H1 (cell line): ENCODE measurements around the gene TP73. TPM values are rescaled to one million over a fixed set of nuclear protein-coding genes. Genes with fewer than 3 reads are reported as not detected.

Experiments
- CTCF ChIA-PET: fragments of 300-600 bp; sonication (Branson Sonifier 250); formaldehyde crosslinking; loops from one replicate; lab custom pipeline; 2021; ENCODE audit not compliant: partially characterized antibody; lab: Charles Lee
- POLR2A ChIA-PET: fragments of 300-600 bp; sonication (Branson Sonifier 250); formaldehyde crosslinking; loops from one replicate; lab custom pipeline; 2021; ENCODE audit warnings: inconsistent platforms; ENCODE audit not compliant: partially characterized antibody; lab: Charles Lee
- DNase-seq, 2 experiments: peaks; one replicate each; pipeline versions ENCODE4 v3.0.0 to v3.0.0-alpha.2; 2010 to 2022; ENCODE audit warnings: low spot score in 2 of 2, low read depth in 1 of 2, mixed read lengths in 1 of 2
- FAIRE-seq: peaks from 2 replicates; lab custom pipeline; 2011; peaks lifted over from hg19 to GRCh38; lab: Jason Lieb, UNC
- H2AFZ ChIP-seq: 2 replicates; pipeline ENCODE4 v1.8.1; 2012; ENCODE audit warnings: low read length, inconsistent platforms
- H2AK5ac ChIP-seq: 2 replicates; pipeline ENCODE4 v1.6.1; 2013; ENCODE audit warnings: low read depth, low read length
- H2BK120ac ChIP-seq: replicated peaks from 2 replicates; pipeline ENCODE3; 2013; ENCODE audit warnings: low read depth, low read length, inconsistent platforms
- H2BK12ac ChIP-seq: 2 replicates; pipeline ENCODE4 v1.6.1; 2013; ENCODE audit warnings: low read depth, low read length
- H2BK15ac ChIP-seq: 2 replicates; pipeline ENCODE4 v1.6.1; 2013; ENCODE audit warnings: low read length
- H2BK20ac ChIP-seq: 2 replicates; pipeline ENCODE4 v1.6.1; 2013; ENCODE audit warnings: low read length
- H2BK5ac ChIP-seq: 2 replicates; pipeline ENCODE4 v1.6.1; 2013; ENCODE audit warnings: low read depth, low read length
- H3K14ac ChIP-seq: 2 replicates; pipeline ENCODE4 v1.6.1; 2013; ENCODE audit warnings: inconsistent platforms; ENCODE audit not compliant: insufficient read length
- H3K18ac ChIP-seq: 2 replicates; pipeline ENCODE4 v1.6.1; 2013; ENCODE audit warnings: low read length; ENCODE audit errors: extremely low read depth
- H3K23ac ChIP-seq: 2 replicates; pipeline ENCODE4 v1.6.1; 2013; ENCODE audit warnings: inconsistent platforms; ENCODE audit not compliant: insufficient read length
- H3K23me2 ChIP-seq: 2 replicates; pipeline ENCODE4 v1.6.1; 2013; ENCODE audit warnings: low read depth, low read length
- H3K27ac ChIP-seq: 2 replicates; pipeline ENCODE4 v1.6.1; 2011; ENCODE audit warnings: low read depth, low read length, inconsistent platforms
- H3K27me3 ChIP-seq, 4 experiments: replicated peaks in 1 of 4; 1 replicate in 1 of 4; 2 replicates in 3 of 4; pipeline versions ENCODE4 v1.6.1 to v1.8.1; 2011 to 2013; ENCODE audit warnings: low read length in 3 of 4, mild to moderate bottlenecking in 3 of 4, inconsistent platforms in 2 of 4, mixed read lengths in 2 of 4, moderate library complexity in 1 of 4; ENCODE audit not compliant: control insufficient read depth in 3 of 4, insufficient read depth in 3 of 4; ENCODE audit errors: extremely low read depth in 1 of 4
- H3K36me3 ChIP-seq, 4 experiments: 2 replicates each; pipeline versions ENCODE4 v1.6.1 to v1.8.1; 2011 to 2013; ENCODE audit warnings: mild to moderate bottlenecking in 4 of 4, low read length in 3 of 4, moderate library complexity in 2 of 4, control low read depth in 1 of 4, inconsistent platforms in 1 of 4; ENCODE audit not compliant: insufficient read depth in 4 of 4, control insufficient read depth in 2 of 4
- H3K4ac ChIP-seq: replicated peaks from 2 replicates; pipeline ENCODE3; 2013; ENCODE audit warnings: low read length, low read depth, mixed read lengths, inconsistent platforms; ENCODE audit not compliant: insufficient read length
- H3K4me1 ChIP-seq, 4 experiments: replicated peaks in 1 of 4; 1 replicate in 1 of 4; 2 replicates in 3 of 4; pipeline versions ENCODE4 v1.6.1 to v1.8.1; 2011 to 2013; ENCODE audit warnings: low read length in 3 of 4, inconsistent platforms in 2 of 4, mixed read lengths in 1 of 4; ENCODE audit not compliant: insufficient read depth in 4 of 4, control insufficient read depth in 3 of 4
- H3K4me2 ChIP-seq, 2 experiments: 2 replicates each; pipeline versions ENCODE4 v1.6.1 to v1.8.1; 2011 to 2013; ENCODE audit warnings: low read depth in 2 of 2, low read length in 2 of 2, control low read depth in 1 of 2, inconsistent platforms in 1 of 2, mild to moderate bottlenecking in 1 of 2; ENCODE audit not compliant: insufficient read depth in 1 of 2
- H3K4me3 ChIP-seq, 4 experiments: fragments of 200-600, 300-600 bp in 1 of 4; sonication (generic), shearing (Covaris generic), sonication (Bioruptor Twin) in 1 of 4; 2 replicates each; pipeline versions ENCODE4 v1.5.1 to v1.8.1; 2011 to 2016; ENCODE audit warnings: low read length in 4 of 4, low read depth in 3 of 4, control low read depth in 2 of 4, inconsistent platforms in 2 of 4, mild to moderate bottlenecking in 2 of 4, mixed read lengths in 1 of 4, moderate library complexity in 1 of 4; ENCODE audit not compliant: insufficient read depth in 2 of 4; ENCODE audit errors: extremely low read depth in 1 of 4
- H3K56ac ChIP-seq: replicated peaks from 2 replicates; pipeline ENCODE3; 2013; ENCODE audit warnings: low read depth, mild to moderate bottlenecking, mixed read lengths, low read length, inconsistent platforms; ENCODE audit not compliant: insufficient read length
- H3K79me1 ChIP-seq: 2 replicates; pipeline ENCODE4 v1.6.1; 2013; ENCODE audit warnings: low read depth, low read length, control low read depth
- H3K79me2 ChIP-seq, 2 experiments: 2 replicates each; pipeline versions ENCODE4 v1.6.1 to v1.8.1; 2012 to 2013; ENCODE audit warnings: low read length in 2 of 2, mild to moderate bottlenecking in 2 of 2, inconsistent platforms in 1 of 2; ENCODE audit not compliant: insufficient read depth in 2 of 2, control insufficient read depth in 1 of 2
- H3K9ac ChIP-seq, 4 experiments: replicated peaks in 1 of 4; 1 replicate in 1 of 4; 2 replicates in 3 of 4; pipeline versions ENCODE4 v1.6.1 to v1.8.1; 2011 to 2013; ENCODE audit warnings: low read depth in 3 of 4, low read length in 3 of 4, control low read depth in 2 of 4, mild to moderate bottlenecking in 2 of 4, moderate library complexity in 2 of 4, inconsistent platforms in 1 of 4; ENCODE audit errors: extremely low read depth in 1 of 4
- H3K9me3 ChIP-seq, 2 experiments: 2 replicates each; pipeline versions ENCODE4 v1.6.1 to v1.8.1; 2012 to 2013; ENCODE audit warnings: mild to moderate bottlenecking in 2 of 2, moderate library complexity in 2 of 2, control low read depth in 1 of 2, inconsistent platforms in 1 of 2, low read depth in 1 of 2, low read length in 1 of 2, mixed read lengths in 1 of 2; ENCODE audit not compliant: insufficient read depth in 2 of 2
- H4K20me1 ChIP-seq, 2 experiments: replicated peaks in 1 of 2; 2 replicates each; pipeline versions ENCODE3 to v1.8.1; 2011 to 2013; ENCODE audit warnings: inconsistent platforms in 2 of 2, low read length in 2 of 2, mild to moderate bottlenecking in 1 of 2; ENCODE audit not compliant: insufficient read depth in 2 of 2, control insufficient read depth in 1 of 2
- H4K5ac ChIP-seq: 2 replicates; pipeline ENCODE4 v1.6.1; 2013; ENCODE audit warnings: low read length, low read depth, mixed read lengths, inconsistent platforms; ENCODE audit not compliant: insufficient read length
- H4K8ac ChIP-seq: 2 replicates; pipeline ENCODE4 v1.8.0; 2013; ENCODE audit warnings: mild to moderate bottlenecking, moderate library complexity, low read length, inconsistent platforms; ENCODE audit not compliant: insufficient read depth; ENCODE audit errors: extremely low read depth
- H4K91ac ChIP-seq: replicated peaks from 2 replicates; pipeline ENCODE3; 2013; ENCODE audit warnings: low read length, mixed read lengths, inconsistent platforms; ENCODE audit not compliant: insufficient read length
- ASH2L ChIP-seq: fragments of 200-600, 300-600 bp; sonication (generic); IDR thresholded peaks from one replicate; pipeline ENCODE4 v1.7.1; 2017; ENCODE audit warnings: low read length
- CREB1 ChIP-seq: IDR thresholded peaks from 2 replicates; pipeline ENCODE4 v1.6.1; 2012; ENCODE audit warnings: inconsistent platforms
- EZH2 ChIP-seq: fragments of 200-600 bp; sonication (generic); IDR thresholded peaks from 2 replicates; pipeline ENCODE4 v1.7.1; 2012; ENCODE audit warnings: low read depth, mild to moderate bottlenecking, moderate library complexity, low read length, inconsistent platforms; ENCODE audit not compliant: severe bottlenecking
- POLR2AphosphoS5 ChIP-seq: IDR thresholded peaks from 2 replicates; pipeline ENCODE4 v1.6.1; 2011; ENCODE audit warnings: low read depth, low read length
- POU5F1 ChIP-seq: IDR thresholded peaks from 2 replicates; pipeline ENCODE4 v1.6.1; 2011; ENCODE audit warnings: low read depth, mild to moderate bottlenecking, low read length, moderate library complexity
- RFX5 ChIP-seq: IDR thresholded peaks from 2 replicates; pipeline ENCODE4 v1.6.1; 2011; ENCODE audit warnings: low read depth, low read length, improper control_type of control experiment, borderline replicate concordance
- RNF2 ChIP-seq: fragments of 200-900, 300-1000 bp; sonication (generic); IDR thresholded peaks from 2 replicates; pipeline ENCODE4 v1.7.1; 2016; ENCODE audit warnings: borderline replicate concordance, low read depth, mild to moderate bottlenecking, antibody characterized with exemption, low read length; ENCODE audit not compliant: poor library complexity, severe bottlenecking; ENCODE audit errors: missing control alignments
- SP2 ChIP-seq: IDR thresholded peaks from 2 replicates; pipeline ENCODE4 v1.6.1; 2012; ENCODE audit warnings: mild to moderate bottlenecking, low read length, inconsistent platforms
- TAF1 ChIP-seq: IDR thresholded peaks from 2 replicates; pipeline ENCODE4 v1.6.1; 2011; ENCODE audit warnings: mild to moderate bottlenecking, low read depth, low read length
- TAF7 ChIP-seq: optimal IDR thresholded peaks from 2 replicates; pipeline ENCODE3; 2011; ENCODE audit warnings: low read depth, mild to moderate bottlenecking, inconsistent platforms, low read length, moderate library complexity, borderline replicate concordance
- TEAD4 ChIP-seq: IDR thresholded peaks from 2 replicates; pipeline ENCODE4 v1.6.1; 2012; ENCODE audit warnings: low read depth, low read length, inconsistent platforms, mixed read lengths
- WGBS, 2 experiments: shearing (Covaris generic) in 1 of 2; methylation state at CpG; one replicate each; pipeline versions ENCODE4 v1.1.6 to v1.1.7; 2013 to 2015; ENCODE audit warnings: low lambda C conversion rate in 2 of 2, mixed read lengths in 2 of 2, inconsistent platforms in 1 of 2, low coverage in 1 of 2, missing lambda C conversion rate in 1 of 2; ENCODE audit not compliant: insufficient replicate concordance in 2 of 2, insufficient coverage in 1 of 2, insufficient read length in 1 of 2; ENCODE audit errors: extremely low coverage in 1 of 2, missing lambda C conversion rate in 1 of 2; 5-methylcytosine and 5-hydroxymethylcytosine counted together
- polyA plus RNA-seq, 7 experiments: library from polyadenylated mRNA; depleted of rRNA in 3 of 7; stranded (reverse) in 5 of 7; unstranded in 2 of 7; fragments of >200 nt in 5 of 7; fragments of 200-250 nt in 2 of 7; gene quantifications; 1 replicate in 5 of 7; 2 replicates in 1 of 7; 4 replicates in 1 of 7; pipeline versions ENCODE4 v1.2.1 to v1.2.3, GENCODE V29; 2011 to 2013; ENCODE audit warnings: missing spikeins in 2 of 7, mixed read lengths in 2 of 7
- total RNA-seq: library from RNA; stranded (reverse); fragmentation: NEBNext Ultra II Directional; extraction: Animal tissue kit (Norgen Biotek cat#: 25700); gene quantifications from 2 replicates; pipeline ENCODE4 v1.2.1, GENCODE V29; 2021
- TF ChIP-seq, protein P1 (sequence below): IDR thresholded peaks from 2 replicates; pipeline ENCODE4 v1.6.1; 2012; ENCODE audit warnings: inconsistent platforms
- TF ChIP-seq, protein P2 (sequence below): IDR thresholded peaks from 2 replicates; pipeline ENCODE4 v1.6.1; 2012; ENCODE audit warnings: inconsistent platforms

Gene TP73
- total and polyA plus RNA-seq, 2 of the 8 experiments (the other 6 are each of a cell fraction or from before 2014, with no cell fraction given), result 2.6 to 3.1 TPM

DNA sequence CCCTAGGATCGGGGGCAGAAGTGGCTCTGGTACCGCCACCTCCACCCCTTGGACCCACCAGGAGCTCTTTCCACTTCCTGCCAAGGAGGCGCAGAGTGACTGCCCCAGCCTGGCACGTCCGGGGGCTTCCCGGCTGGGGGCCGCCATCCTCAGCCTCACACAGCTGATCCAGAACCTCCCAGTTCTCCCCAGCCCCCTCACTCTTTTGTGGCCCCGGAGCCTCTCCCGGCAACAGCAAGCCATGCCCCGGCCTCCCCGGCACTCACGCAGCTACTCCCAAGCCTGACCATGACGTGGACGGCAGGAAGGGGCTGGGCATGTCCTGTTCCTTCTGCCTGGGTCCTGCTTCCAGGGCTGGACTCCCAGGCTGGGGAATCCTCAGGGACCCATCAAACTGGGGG lies 17.1 kb downstream of the TP73 start:
- Histone ChIP-seq H3K56ac (no peak overlapping the region), H3K36me3 (no peaks in the 10 kb centered on the region), H3K14ac (no peak overlapping the region), H3K4me2 (no peak overlapping the region), H4K20me1 (peaks cover 0 to 1% of the 10 kb centered on the region in 2 experiments), H4K5ac (no peak overlapping the region), H3K4me3 (no peak overlapping the region), H3K79me2 (no peaks in the 10 kb centered on the region), H4K8ac (no peak overlapping the region), H2BK20ac (no peak overlapping the region), H3K79me1 (no peaks in the 10 kb centered on the region), H2BK5ac (no peak overlapping the region), H3K4me1 (peaks cover 0 to 26% (median 17%) of the 10 kb centered on the region in 4 experiments; a peak in 6 of 7 replicates), H2AFZ (no peak overlapping the region), H2BK120ac (no peak overlapping the region), H3K23ac (no peak overlapping the region), H3K18ac (no peak overlapping the region; the same call in 1 of the 2 replicates), H3K9me3 (no peaks in the 10 kb centered on the region), H4K91ac (no peak overlapping the region), H2BK12ac (no peak overlapping the region), H3K23me2 (no peaks in the 10 kb centered on the region), H2BK15ac (no peak overlapping the region), H2AK5ac (no peak overlapping the region), H3K4ac (no peak overlapping the region), H3K27me3 (peaks cover 0 to 3% (median 0%) of the 10 kb centered on the region in 4 experiments; a peak in 3 of 7 replicates), H3K27ac (no peak overlapping the region), H3K9ac (no peak overlapping the region)
- ChIA-PET CTCF (interaction anchor here (1.2 to 1.6 kb wide), 5 partner anchors 50 to 106 kb away, joined by 3 to 6 read pairs (median 3); no protein-coding TSS in a partner anchor), POLR2A (interaction anchor here (0.5 to 1.5 kb wide), 3 partner anchors 16 to 128 kb away, joined by 3 read pairs; no protein-coding TSS in a partner anchor)
- no peak for FAIRE-seq
- WGBS, 2 experiments, result 81% methylated on average over 12 of the region's 14 CpGs; no CpG with 5 or more reads in 1 of the 2 experiments
- no peak for DNase-seq
- TF ChIP-seq CREB1 (no peak), POLR2AphosphoS5 (no peak), RNF2 (no peak), TAF7 (no peak), SP2 (no peak), RFX5 (no peak), TAF1 (no peak), TEAD4 (no peak), POU5F1 (no peak), ASH2L (no peak), EZH2 (no peak)
- TF ChIP-seq, protein P1, sequence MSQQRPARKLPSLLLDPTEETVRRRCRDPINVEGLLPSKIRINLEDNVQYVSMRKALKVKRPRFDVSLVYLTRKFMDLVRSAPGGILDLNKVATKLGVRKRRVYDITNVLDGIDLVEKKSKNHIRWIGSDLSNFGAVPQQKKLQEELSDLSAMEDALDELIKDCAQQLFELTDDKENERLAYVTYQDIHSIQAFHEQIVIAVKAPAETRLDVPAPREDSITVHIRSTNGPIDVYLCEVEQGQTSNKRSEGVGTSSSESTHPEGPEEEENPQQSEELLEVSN, result no peak
- TF ChIP-seq, protein P2, sequence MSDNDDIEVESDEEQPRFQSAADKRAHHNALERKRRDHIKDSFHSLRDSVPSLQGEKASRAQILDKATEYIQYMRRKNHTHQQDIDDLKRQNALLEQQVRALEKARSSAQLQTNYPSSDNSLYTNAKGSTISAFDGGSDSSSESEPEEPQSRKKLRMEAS, result no peak
